CD4-positive, alpha-beta T cell treated with Interferon gamma for 1 hour (primary cell): ENCODE data around the gene TP53I13.

Source experiments
- DNase-seq: peaks from one replicate; pipeline ENCODE4 v3.0.0-alpha.2; 2020

The TP53I13 gene

DNA sequence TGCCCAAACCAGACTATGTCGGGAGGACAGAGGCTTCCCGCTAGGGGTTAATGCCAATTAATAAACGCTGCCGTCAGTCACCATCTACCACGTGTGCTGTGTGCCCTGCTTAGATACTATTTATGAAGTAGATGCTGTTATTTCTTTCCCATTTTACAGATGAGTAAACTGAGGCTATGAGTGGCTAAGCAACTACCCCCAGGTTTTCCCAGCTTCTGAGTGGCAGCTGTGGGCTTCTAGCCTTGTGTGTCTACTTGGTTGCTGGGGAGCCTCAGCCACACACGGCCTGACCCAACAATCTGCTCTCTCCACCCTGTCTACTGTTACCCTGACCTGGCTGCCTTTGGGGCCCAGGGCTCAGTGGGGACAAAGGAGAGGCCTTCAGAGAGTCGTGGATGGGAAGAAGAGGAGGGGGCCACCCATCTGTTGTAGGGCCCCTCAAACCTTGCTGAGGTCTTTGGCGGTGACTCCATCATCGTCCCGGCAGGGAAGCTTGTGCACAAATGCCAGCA, 13.8 kb downstream of the TP53I13 start:
- DNase-seq = no peak

DNA sequence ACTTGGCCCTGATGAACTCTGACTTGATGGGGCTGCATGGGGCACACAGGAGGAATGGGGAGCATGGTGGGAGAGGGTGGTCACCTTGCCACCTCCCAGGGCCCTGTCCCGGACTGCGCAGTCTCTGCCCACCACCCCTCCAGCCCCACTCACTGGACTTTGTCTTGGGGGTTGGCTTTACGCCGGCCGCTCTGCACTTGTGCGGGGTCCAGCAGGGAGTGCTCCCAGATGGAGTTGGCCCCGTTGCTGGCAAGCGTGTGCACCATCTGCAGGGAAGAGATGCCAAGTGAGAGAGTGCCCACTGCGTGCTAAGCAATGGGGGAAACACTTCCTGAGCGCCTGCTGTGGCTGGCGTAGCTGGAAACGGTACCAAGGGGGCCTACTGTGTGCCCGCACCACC, 14.3 kb downstream of the TP53I13 start:
- no peak for DNase-seq

DNA sequence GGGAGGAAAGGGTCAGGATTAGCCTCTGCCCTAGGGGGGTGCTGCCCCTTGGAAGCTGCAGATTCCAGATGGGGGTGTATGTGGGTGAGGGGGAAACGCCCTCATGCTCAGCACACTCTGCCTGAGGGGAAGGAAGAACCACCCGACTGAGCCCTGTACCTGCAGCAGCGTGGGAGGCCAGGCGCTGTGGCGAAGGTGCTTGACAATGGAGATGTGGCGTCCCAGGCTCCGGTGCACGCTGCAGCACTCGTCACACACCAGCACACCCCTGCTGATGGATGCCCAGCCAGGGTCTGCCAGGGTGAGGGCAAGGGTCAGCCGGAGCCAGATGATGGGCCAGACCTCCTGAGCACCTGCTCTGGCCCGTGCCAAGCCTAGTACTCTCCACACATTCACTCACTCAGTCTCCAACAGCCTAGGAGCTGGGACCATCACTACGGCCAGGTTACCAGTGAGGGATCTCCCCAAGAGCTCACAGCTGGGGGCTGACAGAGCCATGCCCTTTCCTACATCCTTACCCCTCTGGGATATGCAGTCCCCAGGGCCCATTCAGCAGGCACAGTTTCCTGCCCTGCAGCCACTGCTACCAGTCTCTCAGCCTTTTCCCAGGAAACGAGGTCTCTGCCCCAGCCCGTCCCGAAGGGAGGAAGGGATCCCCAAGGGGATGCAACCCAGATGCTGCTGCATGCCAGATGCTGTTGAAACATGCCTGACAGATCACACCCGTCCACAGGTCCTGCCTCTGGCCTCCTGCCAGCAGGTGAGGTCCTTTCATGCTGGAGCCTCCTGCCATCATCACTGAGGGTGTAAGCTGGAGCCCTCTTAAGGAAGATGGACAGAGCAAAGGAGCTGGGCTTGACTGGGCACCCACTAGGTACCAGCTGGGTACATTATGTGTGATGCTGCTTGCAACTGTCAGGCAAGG, 15.1 kb downstream of the TP53I13 start:
- no peak for DNase-seq

DNA sequence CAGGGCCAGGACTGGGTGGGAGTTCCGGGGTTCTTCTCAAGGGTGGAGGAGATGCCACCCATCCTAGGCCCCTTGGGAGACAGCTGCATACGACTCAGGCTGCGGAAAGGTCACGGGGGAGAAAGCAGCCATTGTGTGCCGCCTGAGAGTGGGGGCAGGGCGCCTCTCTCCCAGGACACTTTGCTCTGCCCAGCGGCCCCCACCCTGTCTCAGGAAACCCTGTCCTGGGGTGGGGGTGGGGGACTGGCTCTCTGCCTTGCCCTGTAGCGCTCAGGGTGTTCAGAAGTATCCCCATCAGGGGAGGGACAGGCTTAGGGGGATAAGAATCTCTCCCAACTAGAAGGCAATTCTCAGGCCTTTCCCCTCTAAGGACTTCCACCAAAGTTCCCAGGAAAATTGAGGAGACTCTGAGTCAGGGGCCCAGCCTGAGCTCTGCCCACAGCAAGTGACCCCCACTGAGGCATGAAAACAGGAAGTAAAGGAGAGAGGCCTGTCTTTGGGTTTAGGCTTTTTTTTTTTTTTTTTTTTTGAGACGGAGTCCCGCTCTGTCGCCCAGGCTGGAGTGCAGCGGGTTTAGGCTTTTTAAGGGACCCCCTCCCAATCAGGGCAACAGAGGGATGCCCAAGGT, 16.1 kb downstream of the TP53I13 start:
- DNase-seq = no peak

DNA sequence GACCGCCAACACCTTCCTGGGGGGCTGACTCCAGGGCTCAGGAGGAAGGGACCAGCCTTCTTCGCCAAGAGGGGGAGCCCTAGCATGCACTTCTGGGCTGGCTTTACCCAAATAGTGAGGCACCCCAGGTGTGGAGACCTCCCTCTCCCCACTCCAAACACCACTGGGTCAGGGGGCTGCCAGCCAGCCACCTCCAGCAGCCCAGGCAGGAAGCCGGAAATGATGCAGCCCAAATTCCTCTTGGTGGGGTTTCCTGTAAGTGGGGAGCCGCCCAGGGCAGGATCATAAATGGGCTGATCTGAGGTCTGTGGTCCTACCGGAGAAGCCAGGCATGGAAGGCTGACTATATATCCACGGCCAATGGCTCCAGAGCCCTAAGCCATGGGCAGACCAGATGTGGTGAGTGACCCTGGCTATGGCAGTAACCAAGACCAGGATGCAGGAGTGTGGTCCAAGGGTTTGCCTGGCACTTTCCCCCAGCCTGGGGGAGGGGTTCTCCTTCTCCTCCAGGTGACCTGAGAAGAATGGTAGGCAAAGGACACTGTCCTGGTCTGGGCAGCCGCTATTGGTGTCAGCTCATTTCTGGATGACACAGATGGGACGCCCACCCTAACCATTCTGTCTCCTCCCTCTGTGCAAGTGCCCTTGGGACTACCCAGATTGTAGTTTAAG, 16.7 kb downstream of the TP53I13 start:
- peak; percentile 39 for DNase-seq

DNA sequence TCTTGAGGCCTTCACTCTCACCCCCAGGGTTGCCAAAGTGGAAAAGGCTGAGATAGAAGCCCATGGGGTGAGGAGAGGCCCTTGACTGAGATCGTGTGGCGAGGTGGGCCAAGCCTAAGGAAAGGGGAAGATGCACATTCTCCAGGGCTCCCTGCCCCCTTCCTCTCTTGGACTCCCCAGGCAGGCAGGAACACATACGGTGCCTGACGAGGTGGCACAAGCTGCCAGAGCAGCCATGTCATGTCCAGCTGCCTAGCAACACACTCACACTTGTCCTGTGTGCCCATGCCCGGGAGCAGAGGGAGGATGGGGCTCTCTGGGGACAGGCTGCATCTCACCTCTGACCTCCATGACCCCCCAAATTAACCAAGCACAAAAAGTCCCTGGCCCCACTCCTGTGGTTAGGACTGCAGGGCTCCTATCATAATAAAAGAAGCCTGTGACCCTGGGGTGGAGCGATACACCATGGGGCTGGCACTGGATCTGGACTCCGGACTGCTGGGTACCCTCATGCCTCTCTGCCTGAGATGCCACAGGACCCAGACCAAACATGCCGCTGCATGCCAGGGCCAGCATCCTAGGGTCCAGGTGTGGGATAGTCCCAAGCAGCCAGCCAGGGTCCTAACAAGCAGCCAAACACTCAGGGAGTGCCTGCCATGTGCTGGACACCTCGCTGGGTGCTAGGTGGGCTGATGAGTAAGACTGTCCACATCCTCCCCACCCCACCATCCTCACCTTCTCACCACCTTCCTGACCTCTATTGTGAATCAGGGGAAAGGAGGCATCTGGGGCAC, 18.4 kb downstream of the TP53I13 start:
- no peak for DNase-seq

DNA sequence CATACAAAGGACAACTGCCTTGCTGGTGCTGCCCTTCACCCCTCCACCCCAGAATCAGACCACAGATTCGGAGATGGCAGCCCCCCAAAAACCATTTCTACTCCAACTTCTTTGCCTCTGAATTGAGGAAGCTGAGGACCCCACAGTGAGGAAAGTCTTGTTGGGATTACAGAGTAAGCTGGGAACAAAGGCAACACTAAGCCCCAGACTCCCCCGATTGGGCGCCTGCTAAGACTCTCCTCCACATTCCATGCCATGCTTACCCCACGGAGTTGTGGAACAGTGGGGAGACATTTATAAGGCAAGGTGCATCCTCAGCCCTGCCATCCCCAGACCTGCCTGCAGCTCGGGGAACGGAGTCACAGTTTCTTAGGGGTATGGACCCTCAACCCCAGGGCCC, 19.1 kb downstream of the TP53I13 start:
- DNase-seq = no peak

DNA sequence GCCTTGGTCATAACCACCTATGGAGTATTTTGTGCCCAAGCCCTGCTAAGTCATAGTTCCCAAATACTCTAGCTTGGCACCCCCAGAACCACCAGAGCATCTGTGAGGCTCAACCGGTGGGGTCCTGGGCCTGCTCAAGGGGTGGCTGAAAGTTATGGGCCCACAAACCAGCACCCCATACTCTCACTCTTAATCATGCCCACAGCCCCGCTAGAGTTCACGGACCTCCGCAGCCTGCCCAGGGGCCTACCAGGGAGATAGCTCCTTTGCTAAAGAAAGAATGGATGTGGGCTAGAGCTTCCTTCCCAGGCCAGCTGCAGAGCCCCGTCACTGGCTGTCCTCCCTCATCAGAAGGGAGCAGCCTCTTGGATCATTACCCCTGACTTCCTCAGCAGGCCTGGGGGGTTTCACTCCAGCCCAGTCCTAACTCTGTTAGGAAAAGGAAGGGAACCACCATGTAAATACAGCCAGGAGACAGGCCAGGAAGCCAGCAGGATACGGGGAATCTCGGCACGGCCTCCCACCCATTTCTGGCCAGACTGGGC, 19.6 kb downstream of the TP53I13 start:
- DNase-seq = no peak

DNA sequence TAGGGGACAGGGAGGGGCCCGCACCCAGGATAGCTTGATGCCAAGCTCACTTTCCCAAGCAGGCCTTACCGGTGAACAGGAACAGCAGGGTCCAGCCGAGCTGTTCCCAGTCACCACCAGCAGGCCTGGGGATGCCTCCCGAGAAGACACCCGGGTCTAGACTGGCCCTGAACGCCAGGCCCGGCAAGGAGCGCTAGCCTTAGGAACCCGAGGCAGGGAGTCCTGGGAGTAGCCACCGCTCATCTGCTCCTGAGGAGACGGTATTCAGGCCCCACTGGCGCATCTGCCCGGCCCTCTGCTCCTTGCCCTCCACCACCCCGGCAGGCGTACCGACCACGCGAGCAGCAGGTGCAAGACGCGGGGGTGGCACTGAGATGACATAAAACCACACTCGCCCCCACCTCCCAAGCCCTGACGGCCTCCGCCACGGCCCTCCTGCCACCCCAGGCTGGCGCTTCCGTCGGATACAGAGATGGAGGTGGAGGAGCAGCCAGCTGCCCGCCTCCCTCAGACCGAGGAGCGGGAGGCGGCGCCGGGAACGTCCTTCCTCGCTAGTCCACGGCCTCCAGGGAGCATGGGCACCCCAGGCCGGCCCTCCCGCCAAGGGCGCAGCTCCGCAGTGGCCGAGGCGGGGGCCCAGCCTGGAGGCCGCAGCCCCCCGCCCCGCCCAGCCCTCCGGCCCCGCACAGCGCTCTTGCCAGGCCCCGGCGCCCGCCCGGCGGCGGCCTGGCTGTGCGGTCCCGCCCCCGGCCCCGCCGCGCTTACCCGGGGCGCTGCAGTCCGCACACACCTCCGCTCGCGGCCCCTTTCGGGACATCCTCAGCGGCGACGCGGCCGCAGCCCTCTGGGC, 20.3 kb downstream of the TP53I13 start:
- DNase-seq = peak; percentile 47

DNA sequence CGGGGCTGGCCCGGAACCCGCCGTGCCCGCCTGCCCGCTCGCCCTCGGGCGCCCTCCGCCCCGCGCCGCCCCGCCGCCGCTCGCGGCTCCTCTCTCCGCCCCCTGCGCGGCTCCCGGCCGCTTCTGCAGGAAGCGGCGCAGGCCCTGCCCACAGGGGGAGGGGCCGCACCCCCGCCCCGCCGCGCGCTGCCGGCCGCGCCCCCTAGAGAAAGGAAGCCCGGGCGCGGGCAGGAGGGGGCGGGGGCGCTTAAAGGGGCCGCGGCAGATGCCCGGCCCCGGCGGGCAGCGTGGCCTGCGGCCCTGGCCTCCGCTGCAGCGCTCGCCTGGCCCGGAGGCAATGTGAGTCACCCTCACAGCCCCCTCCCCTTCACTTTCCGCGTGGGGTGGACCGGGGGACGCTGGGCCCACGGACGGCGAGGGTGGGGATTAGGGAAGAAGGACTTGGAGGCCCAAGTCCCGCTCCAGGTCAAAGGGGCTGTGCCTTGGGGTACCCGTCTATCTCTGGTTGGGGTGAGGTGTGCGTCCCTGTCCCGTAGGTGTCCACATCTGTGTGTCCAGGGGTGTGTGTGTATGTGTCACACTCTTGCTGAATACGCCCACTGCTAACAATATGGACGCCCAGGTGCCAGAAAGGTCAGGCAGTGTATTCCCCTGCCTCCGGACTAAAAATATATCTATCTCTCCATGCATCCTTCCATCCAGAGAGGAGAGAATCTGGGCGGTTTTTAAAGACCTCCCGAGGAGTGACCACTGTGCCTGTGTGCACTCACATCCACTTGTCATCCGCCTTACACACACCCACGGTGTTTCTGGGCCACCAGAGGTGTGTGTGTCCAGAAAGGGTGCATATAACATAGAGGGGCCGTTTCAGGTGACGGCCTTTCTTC, 21.3 kb downstream of the TP53I13 start, which contains the start of gene GIT1:
Gene GIT1, minus strand, starts transcription at position 125 of the 887 bp plus-strand sequence. CDS start 270 bp downstream, outside the sequence.
- DNase-seq = peak; percentile 84

DNA sequence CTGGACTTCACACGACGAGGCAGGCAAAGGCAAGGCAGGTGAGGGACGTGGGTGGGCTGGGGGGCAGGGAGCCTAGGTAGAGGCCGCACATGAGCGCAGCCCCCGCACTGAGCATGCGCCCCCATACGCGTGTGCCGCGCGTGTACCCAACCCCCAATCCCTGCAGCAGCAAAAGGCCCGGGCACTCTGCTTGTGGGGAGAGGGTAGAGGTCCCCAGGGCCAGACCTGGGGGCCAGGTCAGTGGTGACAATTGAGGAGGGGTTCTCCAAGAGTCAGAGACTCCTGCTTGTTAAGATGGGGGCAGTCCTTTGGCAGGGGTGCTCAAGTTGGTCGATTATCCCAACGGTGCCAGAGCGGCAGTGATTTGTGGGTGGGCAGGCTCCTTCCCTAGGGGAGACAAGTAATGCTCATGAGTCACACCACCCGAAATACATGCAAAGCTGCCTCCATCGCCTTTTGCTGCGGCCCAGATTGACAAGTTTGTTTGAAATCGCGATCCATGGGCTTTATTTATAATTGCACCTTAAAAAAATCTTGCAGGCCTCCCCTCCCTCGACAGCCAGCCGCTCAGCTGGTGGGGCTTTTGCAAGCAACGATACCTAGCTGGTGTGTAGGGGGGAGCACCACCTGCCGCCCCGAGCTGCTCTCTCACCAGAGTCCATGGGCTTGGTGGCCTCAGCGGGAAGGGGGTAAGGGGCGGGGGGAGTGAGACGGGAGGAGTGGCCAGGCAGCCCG, 22.1 kb downstream of the TP53I13 start:
- DNase-seq = no peak

DNA sequence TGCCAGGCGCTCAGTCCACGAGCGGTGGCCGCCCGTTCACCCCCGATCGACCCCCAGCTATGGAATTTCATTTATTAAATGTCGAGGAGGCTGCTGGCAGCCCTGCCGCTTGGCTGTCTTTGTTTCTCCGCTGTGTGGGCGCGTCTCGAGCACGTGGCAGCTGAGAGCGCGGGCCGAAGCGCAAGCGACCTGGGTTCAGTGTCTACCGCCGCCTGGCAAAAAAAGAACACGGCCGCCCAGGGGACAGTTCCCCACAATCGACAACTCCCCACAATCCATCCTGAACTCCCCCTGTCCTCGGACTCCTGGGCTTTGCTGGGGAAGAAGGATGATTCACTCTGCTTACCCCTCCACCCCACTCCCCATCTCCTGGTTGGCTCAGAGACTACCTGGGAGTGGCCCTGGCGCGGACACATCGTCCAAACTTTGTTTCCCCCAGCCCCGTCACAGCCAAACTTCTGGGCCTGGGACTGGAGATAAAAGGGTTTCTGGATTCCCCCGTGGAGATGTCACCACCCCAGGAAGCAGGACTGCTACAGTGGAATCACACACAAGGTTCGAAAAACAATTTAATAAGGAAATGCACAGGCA, 22.7 kb downstream of the TP53I13 start:
- DNase-seq = no peak

DNA sequence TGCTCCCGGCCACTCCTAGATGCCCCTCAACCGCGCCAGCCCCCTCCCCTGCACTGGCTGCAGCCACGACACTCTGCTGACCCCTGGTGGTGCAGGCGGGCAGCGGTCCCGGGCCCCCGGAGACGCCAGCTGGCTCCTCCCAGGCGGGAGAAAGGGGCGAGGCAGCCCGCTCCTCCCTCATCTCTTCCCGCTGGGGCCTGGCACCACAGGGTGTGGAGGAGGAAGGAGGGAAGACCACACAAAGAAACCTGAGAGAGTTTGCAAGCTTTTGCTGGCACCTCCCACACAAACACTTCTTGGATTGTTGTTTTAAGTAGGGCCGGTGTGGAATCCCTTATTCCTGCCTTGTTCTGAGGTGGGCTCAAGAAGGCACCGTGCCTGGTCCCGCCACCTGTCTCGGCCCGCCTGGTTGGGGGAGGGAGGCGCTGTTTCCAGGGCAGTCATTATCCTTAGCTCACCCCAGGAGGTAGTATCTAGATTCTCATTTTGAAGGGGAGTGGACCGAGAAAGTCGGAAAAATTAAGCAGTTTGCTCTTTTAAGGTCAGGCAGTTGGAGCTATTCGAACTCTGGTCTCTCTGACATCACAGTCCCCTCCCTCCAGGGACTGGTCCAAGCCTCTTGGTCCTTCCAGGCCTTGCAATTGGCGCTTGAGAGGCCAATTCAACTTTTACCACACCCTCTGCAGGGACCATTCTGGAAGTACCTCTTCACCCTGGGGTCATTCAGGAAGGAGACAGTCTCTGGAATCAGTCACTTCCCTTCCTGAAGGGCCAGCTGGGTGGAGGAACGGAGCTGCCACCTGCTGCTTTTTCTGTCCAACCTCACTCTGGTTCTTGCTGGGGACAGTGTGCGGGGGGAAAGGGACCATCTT, 23.5 kb downstream of the TP53I13 start:
- peak; percentile 73 for DNase-seq

DNA sequence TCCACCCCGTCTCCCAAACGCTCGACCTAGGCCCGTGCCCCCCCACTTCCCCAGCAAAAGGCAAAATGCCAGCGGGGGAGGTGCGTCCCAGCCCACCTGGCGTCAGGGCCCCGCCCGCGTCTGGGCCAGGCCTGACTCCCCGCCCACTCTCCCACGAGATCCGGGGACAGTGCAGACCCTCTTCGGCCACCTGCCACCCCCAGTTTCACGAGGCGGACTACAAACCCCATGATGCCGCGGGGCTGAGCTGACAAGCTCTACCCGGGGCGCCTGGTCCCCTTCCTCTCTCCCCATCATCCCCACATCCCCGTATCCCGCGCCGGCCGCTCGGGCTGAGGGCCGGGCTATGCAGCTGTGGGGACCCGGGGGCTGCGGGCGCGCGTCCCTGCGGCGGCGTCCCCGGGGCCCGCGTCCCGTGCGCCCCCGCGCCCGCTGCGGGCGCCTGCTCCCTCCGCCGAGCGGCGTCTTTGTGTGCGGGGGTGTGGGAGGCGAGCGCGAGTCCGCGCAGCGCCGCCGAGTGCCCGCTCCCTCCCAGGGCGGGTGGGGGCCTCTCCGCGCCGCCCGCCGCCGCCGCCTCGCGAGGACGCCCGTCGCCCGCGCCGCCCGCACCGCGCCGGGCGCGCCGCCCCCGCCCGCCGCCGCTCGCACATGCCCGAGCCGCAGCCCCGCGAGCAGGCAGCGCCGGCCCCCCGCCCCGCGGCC, 24.5 kb downstream of the TP53I13 start, which contains the start of gene ANKRD13B:
Gene ANKRD13B, plus strand, starts transcription at position 283 of the 702 bp plus-strand sequence. CDS start 490 bp downstream, outside the sequence.
- no peak for DNase-seq

DNA sequence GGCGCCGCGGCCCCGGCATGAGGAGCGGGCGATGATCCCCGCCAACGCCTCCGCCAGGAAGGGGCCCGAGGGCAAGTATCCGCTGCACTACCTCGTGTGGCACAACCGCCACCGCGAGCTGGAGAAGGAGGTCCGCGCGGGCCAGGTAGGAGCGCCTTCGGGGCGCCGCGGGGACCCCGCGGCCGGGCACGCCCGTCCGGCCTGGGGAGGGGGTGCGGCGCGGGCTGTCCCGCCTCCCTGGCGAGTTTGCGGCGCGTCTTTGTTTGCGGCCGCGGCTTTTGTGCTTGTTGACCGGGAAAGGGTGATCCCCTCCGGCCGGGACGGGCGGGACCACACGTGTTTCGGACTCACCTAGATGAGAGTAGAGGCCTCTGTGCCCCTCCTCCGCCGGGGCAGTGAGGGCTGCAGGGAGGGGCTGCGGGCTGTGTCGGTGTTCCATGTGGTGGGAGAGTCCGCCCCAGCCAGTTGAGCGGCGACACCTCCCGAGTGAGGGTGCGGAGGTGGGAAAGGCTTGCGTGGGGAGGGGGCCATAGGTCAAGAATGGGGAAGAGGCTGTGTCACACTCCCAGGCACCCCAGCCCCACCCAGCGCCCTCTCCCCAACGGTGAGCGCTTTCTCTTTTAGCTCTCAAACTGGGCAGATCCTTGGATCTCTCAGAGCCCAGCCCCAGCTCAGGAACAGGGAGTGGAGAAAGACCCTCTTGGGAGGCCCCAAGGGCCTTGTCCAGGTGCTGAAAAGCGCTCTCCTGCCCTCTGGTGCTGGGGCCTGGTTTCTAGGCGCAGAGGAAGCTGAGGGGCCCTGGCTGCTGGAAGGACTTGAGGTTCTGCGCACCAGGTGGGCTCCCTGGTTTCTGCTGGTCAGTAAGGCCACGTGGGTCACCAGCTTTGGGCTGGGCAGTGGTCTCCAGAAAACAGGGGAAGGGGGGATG, 25.4 kb downstream of the TP53I13 start:
- DNase-seq = no peak

DNA sequence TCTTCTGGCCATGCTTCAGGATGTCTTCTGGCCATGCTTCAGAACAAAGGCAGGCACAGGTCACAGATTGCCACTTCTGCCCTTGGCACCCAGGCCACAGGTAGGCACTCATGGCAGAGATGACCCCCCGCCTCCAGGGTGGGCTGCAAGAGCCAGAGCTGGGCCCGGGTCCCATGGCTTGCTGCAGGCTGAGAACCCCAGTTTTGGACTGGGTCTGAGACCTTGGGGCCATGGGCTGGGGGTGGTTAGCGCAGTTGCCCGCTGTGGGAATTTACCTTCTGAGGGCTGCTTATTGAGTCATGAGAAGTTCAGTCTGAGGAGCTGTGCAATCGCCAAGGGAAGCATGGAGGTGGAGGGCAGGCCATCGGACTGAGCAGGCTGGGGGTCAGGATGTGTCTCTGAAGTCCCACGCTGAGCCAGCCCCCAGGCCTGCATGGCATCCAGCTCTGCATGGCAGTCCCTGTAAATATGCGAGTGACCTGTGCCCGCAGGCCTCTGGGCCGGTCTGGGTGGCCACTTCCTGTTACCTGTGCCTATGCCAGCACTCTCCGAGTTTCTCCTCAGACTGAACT, 26.1 kb downstream of the TP53I13 start:
- no peak for DNase-seq
